Immature natural killer cell (primary cell): ENCODE data around the gene DGKE. TPM values are rescaled to one million over a fixed set of nuclear protein-coding genes. Genes with fewer than 3 reads are reported as not detected.

Experiments used
- DNase-seq, 3 donors: peaks; one replicate each; pipeline ENCODE4 v3.0.0; 2022; ENCODE audit warnings: mixed read lengths in 1 of 3
- H3K27ac Mint-ChIP-seq, 6 donors: one replicate each; pipeline ENCODE4 v1.8.0; 2020; ENCODE audit warnings: mixed read lengths in 6 of 6, mild to moderate bottlenecking in 5 of 6, inconsistent platforms in 4 of 6, moderate library complexity in 3 of 6
- H3K27me3 Mint-ChIP-seq, 3 donors: one replicate each; pipeline ENCODE4 v1.8.0; 2020 to 2021; ENCODE audit warnings: low read depth in 3 of 3, mild to moderate bottlenecking in 3 of 3, mixed read lengths in 3 of 3, moderate library complexity in 3 of 3, inconsistent platforms in 1 of 3
- H3K36me3 Mint-ChIP-seq, 3 donors: one replicate each; pipeline ENCODE4 v1.8.0; 2020; ENCODE audit warnings: mixed read lengths in 3 of 3, inconsistent platforms in 2 of 3, mild to moderate bottlenecking in 2 of 3
- H3K4me1 Mint-ChIP-seq, 2 donors: one replicate each; pipeline ENCODE4 v1.8.0; 2020; ENCODE audit warnings: inconsistent platforms in 2 of 2, mild to moderate bottlenecking in 2 of 2, mixed read lengths in 2 of 2, moderate library complexity in 1 of 2
- H3K4me3 Mint-ChIP-seq, 5 donors: one replicate each; pipeline ENCODE4 v1.8.0; 2020; ENCODE audit warnings: mild to moderate bottlenecking in 5 of 5, mixed read lengths in 5 of 5, inconsistent platforms in 3 of 5, moderate library complexity in 3 of 5
- H3K9me3 Mint-ChIP-seq, 6 donors: one replicate each; pipeline ENCODE4 v1.8.0; 2020; ENCODE audit warnings: mild to moderate bottlenecking in 6 of 6, mixed read lengths in 6 of 6, inconsistent platforms in 4 of 6, moderate library complexity in 3 of 6
- polyA plus RNA-seq, 3 donors: library from polyadenylated mRNA; unstranded; fragments of 300-500 nt; fragmentation: Illumina TruSeq; gene quantifications; one replicate each; pipeline ENCODE4 v1.2.3, GENCODE V29; 2021

The DGKE gene
- polyA plus RNA-seq, 3 donors from 2014 or later: 5.1 to 5.5 (median 5.3) TPM

GRCh38 chr17:56838687-56839086 is 4.7 kb downstream of the DGKE start:
- no peak overlapping the region for H3K27ac Mint-ChIP-seq
- peaks cover 14 to 21% of the 10 kb centered on the region in 2 donors for H3K4me1 Mint-ChIP-seq
- H3K4me3 Mint-ChIP-seq: no peak overlapping the region
- H3K36me3 Mint-ChIP-seq: peaks cover 3 to 12% (median 8%) of the 10 kb centered on the region in 3 donors
- no peaks in the 10 kb centered on the region for H3K9me3 Mint-ChIP-seq
- no peak for DNase-seq
- H3K27me3 Mint-ChIP-seq: peaks cover 0 to 6% (median 5%) of the 10 kb centered on the region in 3 donors

GRCh38 chr17:56842577-56842976 is 8.6 kb downstream of the DGKE start:
- H3K4me3 Mint-ChIP-seq: no peak overlapping the region
- no peaks in the 10 kb centered on the region for H3K9me3 Mint-ChIP-seq
- H3K27ac Mint-ChIP-seq: no peak overlapping the region

GRCh38 chr17:56845934-56846333 is 12.0 kb downstream of the DGKE start:
- peaks cover 30 to 43% (median 31%) of the 10 kb centered on the region in 3 donors for H3K36me3 Mint-ChIP-seq
- no peaks in the 10 kb centered on the region for H3K9me3 Mint-ChIP-seq
- H3K27ac Mint-ChIP-seq: no peak overlapping the region
- H3K4me1 Mint-ChIP-seq: no peaks in the 10 kb centered on the region
- no peaks in the 10 kb centered on the region for H3K27me3 Mint-ChIP-seq
- DNase-seq: no peak
- no peak overlapping the region for H3K4me3 Mint-ChIP-seq

More at GRCh38 chr17:56842577-56842976, 8.6 kb downstream of the DGKE start:
- DNase-seq: no peak
- H3K27me3 Mint-ChIP-seq: no peaks in the 10 kb centered on the region
- H3K36me3 Mint-ChIP-seq: peaks cover 9 to 15% (median 13%) of the 10 kb centered on the region in 3 donors
- peaks cover 0 to under 1% of the 10 kb centered on the region in 2 donors for H3K4me1 Mint-ChIP-seq

- Mint-ChIP-seq H3K9me3 (no peaks in the 10 kb centered on the region), H3K4me3 (no peak overlapping the region), H3K27me3 (no peaks in the 10 kb centered on the region), H3K36me3 (peaks cover 38 to 52% (median 41%) of the 10 kb centered on the region in 3 donors), H3K27ac (no peak overlapping the region), H3K4me1 (no peaks in the 10 kb centered on the region)
- DNase-seq: no peak
These were observed 13.2 kb downstream of the DGKE start for GRCh38 chr17:56847106-56847505.

- DNase-seq: no peak
- H3K36me3 Mint-ChIP-seq: peaks cover 38 to 53% (median 40%) of the 10 kb centered on the region in 3 donors
- H3K4me1 Mint-ChIP-seq: peaks cover 0 to 2% of the 10 kb centered on the region in 2 donors
- no peaks in the 10 kb centered on the region for H3K9me3 Mint-ChIP-seq
- no peaks in the 10 kb centered on the region for H3K27me3 Mint-ChIP-seq
- no peak overlapping the region for H3K4me3 Mint-ChIP-seq
- H3K27ac Mint-ChIP-seq: no peak overlapping the region
These were observed 15.2 kb downstream of the DGKE start for GRCh38 chr17:56849131-56849530.

- H3K27me3 Mint-ChIP-seq: no peaks in the 10 kb centered on the region
- H3K4me1 Mint-ChIP-seq: peaks cover 0 to 2% of the 10 kb centered on the region in 2 donors
- peaks cover 41 to 56% (median 42%) of the 10 kb centered on the region in 3 donors for H3K36me3 Mint-ChIP-seq
- DNase-seq: no peak
- H3K9me3 Mint-ChIP-seq: no peaks in the 10 kb centered on the region
- H3K4me3 Mint-ChIP-seq: no peak overlapping the region
- peak overlapping the region in 1 of 6 donors; percentile 25 for H3K27ac Mint-ChIP-seq
These were observed 16.6 kb downstream of the DGKE start for GRCh38 chr17:56850591-56850990.

GRCh38 chr17:56851008-56851407 is 17.1 kb downstream of the DGKE start:
- H3K4me3 Mint-ChIP-seq: no peak overlapping the region
- peaks cover 0 to 2% of the 10 kb centered on the region in 2 donors for H3K4me1 Mint-ChIP-seq
- no peak overlapping the region for H3K27ac Mint-ChIP-seq
- no peak for DNase-seq
- H3K36me3 Mint-ChIP-seq: peaks cover 41 to 55% (median 43%) of the 10 kb centered on the region in 3 donors
- no peaks in the 10 kb centered on the region for H3K27me3 Mint-ChIP-seq
- H3K9me3 Mint-ChIP-seq: no peaks in the 10 kb centered on the region

- H3K9me3 Mint-ChIP-seq: no peaks in the 10 kb centered on the region
- H3K4me1 Mint-ChIP-seq: no peaks in the 10 kb centered on the region
- DNase-seq: no peak
- H3K4me3 Mint-ChIP-seq: no peak overlapping the region
- H3K27me3 Mint-ChIP-seq: no peaks in the 10 kb centered on the region
- H3K27ac Mint-ChIP-seq: no peak overlapping the region
- H3K36me3 Mint-ChIP-seq: peaks cover 34 to 45% (median 38%) of the 10 kb centered on the region in 3 donors
These were observed 27.9 kb downstream of the DGKE start for GRCh38 chr17:56861899-56862298.

- H3K4me3 Mint-ChIP-seq: no peak overlapping the region
- H3K9me3 Mint-ChIP-seq: no peaks in the 10 kb centered on the region
- DNase-seq: no peak
- H3K27ac Mint-ChIP-seq: no peak overlapping the region
- H3K27me3 Mint-ChIP-seq: no peaks in the 10 kb centered on the region
- peaks cover 24 to 34% (median 27%) of the 10 kb centered on the region in 3 donors for H3K36me3 Mint-ChIP-seq
- no peaks in the 10 kb centered on the region for H3K4me1 Mint-ChIP-seq
These were observed 30.0 kb downstream of the DGKE start for GRCh38 chr17:56863974-56864373.

- Mint-ChIP-seq H3K4me1 (no peaks in the 10 kb centered on the region), H3K36me3 (peaks cover 17 to 27% (median 18%) of the 10 kb centered on the region in 3 donors), H3K9me3 (no peaks in the 10 kb centered on the region), H3K27me3 (no peaks in the 10 kb centered on the region), H3K27ac (no peak overlapping the region), H3K4me3 (no peak overlapping the region)
- no peak for DNase-seq
These were observed 32.1 kb downstream of the DGKE start for GRCh38 chr17:56866076-56866475.

- Mint-ChIP-seq H3K27me3 (no peaks in the 10 kb centered on the region), H3K4me3 (no peak overlapping the region), H3K4me1 (no peaks in the 10 kb centered on the region), H3K27ac (no peak overlapping the region), H3K9me3 (no peaks in the 10 kb centered on the region), H3K36me3 (peaks cover 14 to 23% (median 17%) of the 10 kb centered on the region in 3 donors)
- DNase-seq: no peak
These were observed 32.5 kb downstream of the DGKE start for GRCh38 chr17:56866496-56866895.

- peaks cover 3 to 11% (median 9%) of the 10 kb centered on the region in 3 donors for H3K36me3 Mint-ChIP-seq
- no peak for DNase-seq
- no peaks in the 10 kb centered on the region for H3K4me1 Mint-ChIP-seq
- H3K9me3 Mint-ChIP-seq: no peaks in the 10 kb centered on the region
- no peak overlapping the region for H3K4me3 Mint-ChIP-seq
- no peaks in the 10 kb centered on the region for H3K27me3 Mint-ChIP-seq
- peak overlapping the region in 1 of 6 donors; percentile 43 for H3K27ac Mint-ChIP-seq
These were observed 34.0 kb downstream of the DGKE start for GRCh38 chr17:56867948-56868376.

- no peak overlapping the region for H3K27ac Mint-ChIP-seq
- H3K4me1 Mint-ChIP-seq: no peaks in the 10 kb centered on the region
- no peak overlapping the region for H3K4me3 Mint-ChIP-seq
- H3K36me3 Mint-ChIP-seq: peaks cover 3 to 8% (median 6%) of the 10 kb centered on the region in 3 donors
- H3K27me3 Mint-ChIP-seq: peaks cover 0 to 4% (median 0%) of the 10 kb centered on the region in 3 donors
- no peak for DNase-seq
- H3K9me3 Mint-ChIP-seq: no peaks in the 10 kb centered on the region
These were observed 34.8 kb downstream of the DGKE start for GRCh38 chr17:56868716-56869115.

- H3K27ac Mint-ChIP-seq: no peak overlapping the region
- no peak overlapping the region for H3K4me3 Mint-ChIP-seq
- peaks cover 0 to 3% (median 2%) of the 10 kb centered on the region in 3 donors for H3K36me3 Mint-ChIP-seq
- H3K27me3 Mint-ChIP-seq: peaks cover 0 to 4% (median 0%) of the 10 kb centered on the region in 3 donors
- no peaks in the 10 kb centered on the region for H3K9me3 Mint-ChIP-seq
- no peaks in the 10 kb centered on the region for H3K4me1 Mint-ChIP-seq
- no peak for DNase-seq
These were observed 36.2 kb downstream of the DGKE start for GRCh38 chr17:56870081-56870651.

GRCh38 chr17:56876766-56877179 is 42.8 kb downstream of the DGKE start:
- peaks cover 0 to 10% (median 2%) of the 10 kb centered on the region in 3 donors for H3K27me3 Mint-ChIP-seq
- H3K9me3 Mint-ChIP-seq: no peaks in the 10 kb centered on the region
- no peak overlapping the region for H3K4me3 Mint-ChIP-seq
- DNase-seq: no peak
- no peaks in the 10 kb centered on the region for H3K4me1 Mint-ChIP-seq
- H3K27ac Mint-ChIP-seq: no peak overlapping the region
- peaks cover 0 to 5% (median 0%) of the 10 kb centered on the region in 3 donors for H3K36me3 Mint-ChIP-seq
